Tongue (tissue), 2 donors: ENCODE results near the gene PDGFRB. TPM values are rescaled to one million over a fixed set of nuclear protein-coding genes. Genes with fewer than 3 reads are reported as not detected.
A peak's percentile ranks its signal among the peaks of the same experiment; 100 is the strongest.

ENCODE experiments used
- DNase-seq: peaks from one replicate; pipeline ENCODE4 v3.0.0-alpha.2; 2015
- total RNA-seq: library from RNA; depleted of rRNA; stranded (reverse); fragments of >200 nt; gene quantifications from one replicate; pipeline ENCODE4 v1.2.3, GENCODE V29; 2014

PDGFRB gene
- total RNA-seq, 1 donor from 2014 or later = 129 TPM

DNA sequence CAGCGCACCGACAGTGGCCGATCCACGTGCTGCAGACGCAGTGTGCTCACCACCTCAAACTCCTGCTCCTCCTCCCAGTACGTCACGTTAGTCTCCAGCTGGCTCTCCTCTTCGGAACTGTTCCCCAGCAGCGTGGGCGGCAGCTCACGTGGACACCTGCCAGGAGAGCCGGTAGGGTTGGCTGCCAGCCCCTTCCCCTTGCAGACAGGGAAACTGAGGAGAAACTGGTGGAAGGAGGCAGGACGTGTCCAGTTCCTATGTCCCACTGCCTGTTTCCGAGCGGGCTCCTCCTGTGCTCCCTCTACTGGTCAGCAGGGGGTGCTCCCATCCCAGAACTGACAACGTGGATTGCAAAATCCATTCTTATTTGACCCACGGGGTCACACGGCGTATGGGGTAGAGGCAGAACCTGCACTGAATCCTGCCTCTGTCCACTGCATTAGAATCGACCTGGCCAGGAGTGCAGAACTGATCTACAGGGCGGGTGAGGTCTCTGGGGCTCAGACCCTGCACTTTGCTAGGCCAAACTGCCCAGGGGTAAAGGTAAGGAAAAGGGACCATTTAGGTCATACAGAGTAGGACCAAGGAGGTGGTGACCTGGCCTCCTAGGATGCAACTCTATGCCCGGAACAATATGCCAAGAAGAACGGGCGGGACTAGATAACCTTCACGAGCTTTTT, 25.7 kb downstream of the PDGFRB start:
- peak; percentile 76 for DNase-seq

DNA sequence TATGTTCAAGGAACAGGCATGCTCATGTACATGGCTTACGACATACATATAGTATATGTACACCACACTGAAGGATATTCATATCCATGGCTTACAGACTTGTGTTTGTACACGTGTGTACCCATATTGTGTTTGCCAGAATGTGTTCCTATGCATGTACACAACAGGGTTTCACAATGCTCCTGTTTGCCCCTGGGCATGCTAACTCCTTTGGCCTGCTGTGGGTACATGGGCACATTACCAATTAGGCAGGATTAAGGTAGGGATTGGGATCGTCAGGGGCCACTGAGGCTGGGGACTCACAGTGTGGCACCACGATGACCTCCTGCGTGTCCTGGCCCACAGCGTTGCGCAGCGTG, 26.2 kb downstream of the PDGFRB start:
- no peak for DNase-seq

- DNase-seq = no peak
Observed at GRCh38 chr5:150126921-150127265, 28.8 kb downstream of the PDGFRB start.

GRCh38 chr5:150126199-150126920, 29.3 kb downstream of the PDGFRB start:
- no peak for DNase-seq

DNA sequence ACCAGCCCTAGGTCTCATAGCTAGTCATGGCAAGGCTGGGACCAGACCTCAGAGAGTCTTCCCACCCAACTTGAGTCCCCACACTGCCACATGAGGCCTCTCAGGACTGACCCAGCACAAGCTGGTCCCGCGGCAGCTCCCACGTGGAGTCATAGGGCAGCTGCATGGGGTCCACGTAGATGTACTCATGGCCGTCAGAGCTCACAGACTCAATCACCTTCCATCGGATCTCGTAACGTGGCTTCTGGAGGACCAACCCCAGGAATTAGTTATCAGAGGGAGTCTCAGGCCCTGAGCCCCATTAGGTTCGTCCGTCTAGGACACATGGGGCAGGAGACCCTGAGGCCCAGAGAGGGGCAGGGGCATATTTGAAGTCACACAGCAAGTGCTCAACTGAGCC, 30.3 kb downstream of the PDGFRB start:
- no peak for DNase-seq

DNA sequence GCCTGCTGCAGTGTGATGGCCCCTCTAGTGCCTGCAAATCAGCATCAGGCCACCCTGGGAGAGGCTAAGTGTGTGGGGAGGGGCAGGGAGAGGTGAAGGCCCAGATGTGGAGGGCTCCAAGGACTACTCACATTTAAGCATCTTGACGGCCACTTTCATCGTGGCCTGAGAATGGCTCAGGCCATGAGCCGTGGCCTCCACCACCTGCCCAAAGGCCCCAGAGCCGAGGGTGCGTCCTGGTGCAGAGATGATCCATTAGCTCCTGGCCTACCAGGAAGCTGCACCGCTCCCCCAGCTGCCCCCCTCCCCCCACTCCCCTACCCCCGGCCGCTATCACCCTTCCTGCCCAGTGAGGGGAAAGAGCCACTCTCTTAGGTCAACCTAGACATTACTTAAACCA, 31.0 kb downstream of the PDGFRB start:
- DNase-seq = no peak

DNA sequence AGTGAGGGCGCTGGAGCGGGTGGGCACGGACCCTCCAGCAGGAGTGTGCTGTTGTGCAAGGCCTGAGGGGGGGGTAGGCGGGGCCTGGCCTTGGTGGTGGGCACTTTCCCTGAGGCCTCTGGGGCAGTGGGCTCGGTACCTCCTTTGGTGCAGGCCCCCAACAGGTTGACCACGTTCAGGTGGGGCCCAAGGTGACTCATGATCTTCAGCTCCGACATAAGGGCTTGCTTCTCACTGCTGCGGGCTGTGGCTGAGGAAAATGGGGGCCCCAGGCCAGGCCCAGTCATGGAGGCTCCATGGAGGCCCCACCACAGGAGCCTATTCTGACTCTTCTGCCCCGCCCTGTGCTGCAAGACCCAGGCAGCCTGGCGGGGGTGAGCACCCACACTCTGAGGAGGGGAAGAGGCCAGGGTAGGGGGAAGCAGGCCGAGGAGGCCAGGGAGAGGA, 31.5 kb downstream of the PDGFRB start:
- DNase-seq = no peak

DNA sequence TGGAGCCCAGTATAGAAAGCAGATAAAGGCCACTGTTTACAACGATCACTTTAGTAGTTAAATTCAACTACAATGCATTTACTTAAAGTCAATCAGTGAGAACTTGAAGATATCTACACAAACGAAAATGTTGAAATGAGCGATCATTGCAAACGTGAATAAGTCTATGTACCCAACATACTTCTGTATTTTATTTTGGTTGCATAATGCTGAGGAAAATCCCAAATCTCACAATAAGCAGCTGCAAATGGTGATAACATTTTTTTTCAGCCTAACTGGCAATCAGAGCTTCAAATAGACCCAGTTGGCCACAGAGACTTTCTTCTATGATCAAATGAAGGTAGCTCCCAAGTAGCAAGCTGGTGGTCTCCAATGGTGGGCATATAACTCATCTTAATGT, 32.1 kb downstream of the PDGFRB start:
- no peak for DNase-seq

DNA sequence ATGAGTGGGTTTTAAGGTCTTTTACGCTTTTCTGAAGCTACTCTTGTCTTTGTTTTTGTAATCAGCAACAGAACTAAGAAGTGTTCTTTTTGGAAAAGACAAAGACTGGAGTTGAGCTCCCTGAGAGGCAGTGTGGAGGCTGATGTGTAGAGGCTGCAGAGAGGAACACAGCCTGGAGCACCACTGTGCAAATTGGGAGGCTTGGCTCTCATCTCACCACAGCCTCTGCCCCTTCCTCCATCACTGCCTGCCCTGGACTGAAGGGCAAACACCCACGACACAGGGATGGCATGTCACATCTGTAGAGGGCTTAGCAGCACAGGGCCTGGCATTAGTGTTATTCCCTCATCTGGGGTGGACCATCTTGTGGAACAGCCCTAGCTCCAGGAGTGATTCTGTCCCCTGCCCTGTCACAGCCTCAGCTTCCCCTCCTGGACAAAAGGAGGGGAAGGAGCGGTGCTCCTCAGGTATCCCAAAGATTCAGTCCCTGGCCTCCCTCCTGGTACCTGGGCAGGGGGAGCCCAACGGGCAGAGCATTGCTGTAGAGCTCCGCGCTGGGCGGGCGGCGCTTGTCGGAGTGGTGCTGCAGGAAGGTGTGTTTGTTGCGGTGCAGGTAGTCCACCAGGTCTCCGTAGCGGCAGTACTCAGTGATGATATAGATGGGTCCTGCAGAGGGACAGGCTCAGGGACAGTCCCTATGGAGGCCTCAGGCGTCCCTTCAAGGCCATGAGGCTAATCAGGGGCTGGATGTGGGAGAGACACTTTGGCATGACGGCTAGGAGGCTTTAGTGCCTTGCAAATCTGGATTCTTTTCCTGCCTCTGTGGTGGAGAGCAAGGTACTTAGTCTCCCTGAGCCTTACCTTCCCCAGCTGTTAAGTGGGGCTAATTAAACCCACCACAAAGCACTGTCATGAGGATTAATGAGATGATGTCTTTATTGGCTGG, 32.8 kb downstream of the PDGFRB start:
- DNase-seq = no peak

DNA sequence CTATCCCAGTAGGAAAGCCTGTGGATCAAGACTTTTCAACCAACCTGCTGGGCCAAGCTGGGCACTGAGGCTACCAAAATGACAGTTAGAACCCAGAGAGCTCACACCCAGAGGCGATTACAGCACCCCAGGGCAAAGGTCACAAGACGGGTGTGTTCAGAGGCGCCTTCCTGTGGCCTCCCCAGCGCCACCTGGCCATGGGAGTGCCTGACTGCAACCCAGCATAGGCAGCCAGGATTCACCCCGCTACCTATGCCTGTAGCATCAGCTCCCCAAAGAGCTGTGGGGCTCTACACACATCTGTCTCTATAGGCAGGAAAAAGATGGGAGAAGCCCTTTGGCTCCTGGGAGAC, 33.5 kb downstream of the PDGFRB start:
- DNase-seq = no peak

DNA sequence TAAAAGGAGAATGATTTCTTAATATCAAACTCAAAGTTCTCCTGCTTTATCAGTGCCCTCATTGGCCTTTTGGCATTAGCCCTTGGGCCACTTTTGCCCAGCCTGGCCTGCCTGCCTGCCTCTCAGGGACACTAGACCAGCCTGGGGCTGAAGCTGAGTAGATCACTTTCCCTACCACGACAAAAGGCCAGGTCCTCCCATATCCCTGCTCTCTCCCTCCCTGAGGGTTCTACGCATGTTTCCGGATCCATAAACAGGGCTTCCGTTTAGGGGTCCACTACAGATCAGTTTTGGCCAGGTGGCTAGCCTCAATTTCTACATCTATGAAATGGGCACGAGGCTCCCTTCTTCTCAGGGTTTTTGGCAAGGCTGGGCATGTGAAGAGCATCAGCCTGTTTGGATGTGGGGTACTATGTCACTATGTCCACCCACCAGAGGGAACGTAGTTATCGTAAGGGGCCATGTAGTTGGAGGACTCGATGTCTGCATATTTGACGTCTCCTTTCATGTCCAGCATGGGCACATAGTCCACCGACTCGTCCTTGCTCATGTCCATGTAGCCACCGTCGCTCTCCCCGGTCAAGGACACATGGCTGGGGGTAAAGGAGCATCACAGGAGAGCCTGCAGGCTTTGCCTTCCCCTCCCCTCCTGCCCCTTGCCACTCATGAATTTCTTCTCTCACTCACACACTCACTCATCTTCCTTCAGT, 34.0 kb downstream of the PDGFRB start:
- no peak for DNase-seq

- no peak for DNase-seq
Observed at GRCh38 chr5:150120617-150121447, 34.8 kb downstream of the PDGFRB start.

DNA sequence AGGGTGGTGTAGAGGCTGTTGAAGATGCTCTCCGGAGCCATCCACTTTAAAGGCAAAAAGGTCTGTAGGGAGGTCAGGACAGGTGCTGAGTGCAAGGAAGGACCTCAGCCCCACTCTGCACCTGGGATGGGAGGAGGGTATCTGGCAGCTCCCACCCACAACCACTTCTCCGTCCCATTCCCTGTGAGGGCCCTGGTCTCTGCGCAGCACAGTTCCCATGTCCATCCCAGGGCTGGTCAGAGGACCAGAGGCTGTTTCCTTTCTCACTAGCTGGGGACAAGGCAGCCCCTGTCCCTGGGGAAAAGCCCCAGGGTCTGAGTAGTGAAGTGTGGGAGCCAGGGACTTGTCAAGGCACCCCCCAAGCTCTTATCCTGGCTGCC, 35.6 kb downstream of the PDGFRB start:
- DNase-seq = no peak

DNA sequence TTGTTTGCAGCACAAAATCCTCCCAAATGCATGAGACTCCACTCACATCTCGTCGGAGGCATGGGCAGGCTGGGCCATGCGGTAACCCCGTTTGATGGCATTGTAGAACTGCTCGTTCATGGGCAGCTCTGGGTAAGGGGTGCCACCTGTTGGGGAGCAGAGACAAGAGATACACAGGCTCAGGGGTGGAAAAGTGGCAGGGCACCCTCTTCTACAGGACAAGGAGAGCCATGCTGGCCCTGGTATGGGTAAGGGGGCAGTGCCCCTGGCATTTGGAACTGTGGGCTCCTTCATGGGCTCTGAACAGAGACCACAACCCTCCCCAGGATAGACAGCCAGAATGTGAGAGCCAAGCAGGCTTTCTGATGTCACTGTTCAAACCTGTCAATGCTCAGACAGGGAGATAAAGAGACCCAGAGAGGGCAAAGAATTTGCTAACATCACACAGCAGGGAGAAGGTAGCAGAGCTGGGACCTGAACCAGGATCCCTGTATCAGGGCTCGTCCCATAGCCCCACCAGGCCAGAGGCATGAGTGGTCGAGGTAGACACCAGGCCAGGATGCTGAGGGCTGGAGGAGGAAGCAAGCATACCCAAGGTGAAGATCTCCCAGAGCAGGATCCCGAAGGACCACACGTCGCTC, 36.1 kb downstream of the PDGFRB start:
- no peak for DNase-seq

- no peak for DNase-seq
Observed at GRCh38 chr5:150118561-150119229, 37.0 kb downstream of the PDGFRB start.

GRCh38 chr5:150117945-150118560, 37.6 kb downstream of the PDGFRB start:
- DNase-seq = no peak

GRCh38 chr5:150116667-150117400, 38.8 kb downstream of the PDGFRB start:
- DNase-seq = no peak

GRCh38 chr5:150114773-150115408, 40.8 kb downstream of the PDGFRB start:
- no peak for DNase-seq
